Measurements from ENCODE around the gene CA9. TPM values are rescaled to one million over a fixed set of nuclear protein-coding genes. Genes with fewer than 3 reads are reported as not detected.

The CA9 gene
- total RNA-seq, 1 experiment from 2014 or later, result 13.7 TPM

GRCh38 chr9:35690614-35691333, 17.0 kb downstream of the CA9 start:
- DNase-seq (ENCODE audit: extremely low read depth, low read depth), result no peak

- no peak for DNase-seq (ENCODE audit: extremely low read depth, low read depth)
These were observed 17.6 kb downstream of the CA9 start for GRCh38 chr9:35691334-35691650.

- no peak for DNase-seq (ENCODE audit: extremely low read depth, low read depth)
These were observed 18.1 kb downstream of the CA9 start for GRCh38 chr9:35691757-35692301.

GRCh38 chr9:35695943-35696401, 22.2 kb downstream of the CA9 start:
- no peak for DNase-seq (ENCODE audit: extremely low read depth, low read depth)

GRCh38 chr9:35696520-35697215, 22.9 kb downstream of the CA9 start:
- DNase-seq (ENCODE audit: extremely low read depth, low read depth), result peak; percentile 34

GRCh38 chr9:35697486-35697885, 23.8 kb downstream of the CA9 start:
- no peak for DNase-seq (ENCODE audit: extremely low read depth, low read depth)

GRCh38 chr9:35698231-35698630, 24.5 kb downstream of the CA9 start:
- no peak for DNase-seq (ENCODE audit: extremely low read depth, low read depth)

GRCh38 chr9:35700031-35700430, 26.3 kb downstream of the CA9 start:
- no peak for DNase-seq (ENCODE audit: extremely low read depth, low read depth)

GRCh38 chr9:35700942-35701341, 27.2 kb downstream of the CA9 start:
- DNase-seq (ENCODE audit: extremely low read depth, low read depth), result no peak

- no peak for DNase-seq (ENCODE audit: extremely low read depth, low read depth)
These were observed 29.0 kb downstream of the CA9 start for GRCh38 chr9:35702696-35703095.

GRCh38 chr9:35703906-35704672, 30.4 kb downstream of the CA9 start:
- no peak for DNase-seq (ENCODE audit: extremely low read depth, low read depth)

- DNase-seq (ENCODE audit: extremely low read depth, low read depth), result no peak
These were observed 31.6 kb downstream of the CA9 start for GRCh38 chr9:35705372-35705771.

- no peak for DNase-seq (ENCODE audit: extremely low read depth, low read depth)
These were observed 32.2 kb downstream of the CA9 start for GRCh38 chr9:35705836-35706430.

- no peak for DNase-seq (ENCODE audit: extremely low read depth, low read depth)
These were observed 33.2 kb downstream of the CA9 start for GRCh38 chr9:35706951-35707350.

- no peak for DNase-seq (ENCODE audit: extremely low read depth, low read depth)
These were observed 34.4 kb downstream of the CA9 start for GRCh38 chr9:35708146-35708545.

GRCh38 chr9:35710818-35711500, 37.2 kb downstream of the CA9 start:
- DNase-seq (ENCODE audit: extremely low read depth, low read depth), result no peak

- DNase-seq (ENCODE audit: extremely low read depth, low read depth), result no peak
These were observed 38.0 kb downstream of the CA9 start for GRCh38 chr9:35711501-35712428.

- no peak for DNase-seq (ENCODE audit: extremely low read depth, low read depth)
These were observed 39.2 kb downstream of the CA9 start for GRCh38 chr9:35712762-35713400.

GRCh38 chr9:35713578-35713977, 39.9 kb downstream of the CA9 start:
- no peak for DNase-seq (ENCODE audit: extremely low read depth, low read depth)
